ENCODE results near the gene SATB2.

DNA sequence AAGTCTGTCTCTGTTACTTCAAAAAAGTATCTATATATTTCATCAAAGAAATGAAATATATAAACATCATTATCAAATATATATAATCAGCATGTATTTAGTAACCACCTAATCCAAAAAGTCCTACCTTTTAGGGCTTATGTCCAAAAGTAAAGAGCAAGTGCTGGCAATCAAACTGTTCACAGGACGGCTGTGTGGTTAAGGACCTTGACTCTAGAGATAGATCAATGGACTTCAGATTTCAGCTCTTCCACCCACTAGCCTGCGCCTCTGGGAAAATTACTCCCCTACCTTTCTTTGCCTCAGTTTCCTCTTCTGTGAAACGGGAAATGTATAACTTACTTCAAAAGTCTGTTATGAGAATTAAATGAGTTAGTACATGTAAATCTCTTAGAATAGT, 29.4 kb downstream of the SATB2 start:
- TF ChIP-seq POLR2A (IDR thresholded peaks at IDR 0.05): no peak
- TF ChIP-seq, protein P1, sequence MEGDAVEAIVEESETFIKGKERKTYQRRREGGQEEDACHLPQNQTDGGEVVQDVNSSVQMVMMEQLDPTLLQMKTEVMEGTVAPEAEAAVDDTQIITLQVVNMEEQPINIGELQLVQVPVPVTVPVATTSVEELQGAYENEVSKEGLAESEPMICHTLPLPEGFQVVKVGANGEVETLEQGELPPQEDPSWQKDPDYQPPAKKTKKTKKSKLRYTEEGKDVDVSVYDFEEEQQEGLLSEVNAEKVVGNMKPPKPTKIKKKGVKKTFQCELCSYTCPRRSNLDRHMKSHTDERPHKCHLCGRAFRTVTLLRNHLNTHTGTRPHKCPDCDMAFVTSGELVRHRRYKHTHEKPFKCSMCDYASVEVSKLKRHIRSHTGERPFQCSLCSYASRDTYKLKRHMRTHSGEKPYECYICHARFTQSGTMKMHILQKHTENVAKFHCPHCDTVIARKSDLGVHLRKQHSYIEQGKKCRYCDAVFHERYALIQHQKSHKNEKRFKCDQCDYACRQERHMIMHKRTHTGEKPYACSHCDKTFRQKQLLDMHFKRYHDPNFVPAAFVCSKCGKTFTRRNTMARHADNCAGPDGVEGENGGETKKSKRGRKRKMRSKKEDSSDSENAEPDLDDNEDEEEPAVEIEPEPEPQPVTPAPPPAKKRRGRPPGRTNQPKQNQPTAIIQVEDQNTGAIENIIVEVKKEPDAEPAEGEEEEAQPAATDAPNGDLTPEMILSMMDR (IDR thresholded peaks at IDR 0.05): no peak

All from ovary (tissue), 3 donors.